ENCODE measurements around the gene SAMD5.
"Not testable (repeated sequence)": the region's sequence is repeated elsewhere in the genome, so short reads cannot be mapped to it uniquely, and the experiment has no call there.

The SAMD5 gene

DNA sequence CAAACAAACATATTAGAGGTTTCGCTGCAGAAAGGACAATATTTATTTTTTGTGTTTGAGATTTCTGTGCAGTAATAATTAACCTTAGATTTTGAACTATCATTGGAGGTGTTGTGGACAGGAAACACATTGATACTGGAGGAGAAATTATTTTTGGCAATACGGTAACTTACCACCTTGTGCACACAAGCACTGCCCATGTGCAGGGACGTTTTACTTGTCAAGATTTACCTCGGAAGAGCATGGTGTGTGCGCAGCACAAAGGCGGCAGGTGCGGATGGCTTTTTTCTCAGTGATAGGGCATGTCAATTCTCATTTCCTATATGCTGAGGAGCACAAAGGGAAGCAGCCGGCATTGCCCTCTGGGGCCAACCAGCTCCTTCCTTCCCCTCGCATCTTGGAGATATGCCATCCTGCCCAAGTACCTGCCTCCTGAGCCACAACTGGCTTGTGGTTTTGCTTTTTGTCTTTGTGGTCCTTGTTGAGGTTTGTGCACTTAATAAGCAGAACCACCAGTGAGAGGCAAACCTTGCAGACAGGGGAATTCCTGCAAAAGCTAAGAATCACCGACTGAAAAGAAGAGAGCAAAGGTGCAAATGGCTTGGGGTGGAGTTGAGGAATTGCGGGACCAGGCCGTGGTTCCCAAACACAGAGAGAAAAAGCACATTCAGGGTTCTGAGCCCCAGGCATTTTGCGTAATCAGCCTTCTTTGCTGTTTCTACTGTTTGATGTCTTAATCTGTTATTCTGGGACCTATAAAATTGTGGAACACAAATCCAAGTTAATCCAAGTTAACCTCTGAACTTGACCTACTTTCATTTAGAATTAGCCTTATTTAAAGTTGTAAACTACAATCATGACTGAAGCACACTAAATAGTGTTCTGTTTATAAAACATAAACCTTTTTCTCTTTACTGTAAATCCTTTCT is 21.9 kb downstream of the SAMD5 start:
- DNase-seq = no peak

DNA sequence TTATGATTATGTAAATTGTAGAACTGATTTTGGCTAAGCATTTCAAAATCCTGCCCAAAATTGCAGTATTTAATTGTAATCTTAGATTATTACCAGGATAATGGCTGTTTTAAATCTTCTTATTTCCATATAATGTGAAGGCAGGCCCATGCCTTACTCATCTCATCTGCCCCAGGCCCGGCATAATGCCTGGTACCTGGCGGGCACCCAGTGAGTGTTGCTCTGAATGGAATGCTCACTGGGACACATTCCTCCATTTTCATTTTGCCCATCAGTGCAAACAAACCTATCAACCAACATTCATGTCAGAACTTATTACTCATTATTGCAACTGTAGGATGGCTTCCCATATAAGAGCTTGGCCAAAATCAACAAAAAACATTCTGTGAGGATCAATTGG is 22.8 kb downstream of the SAMD5 start:
- DNase-seq = no peak

DNA sequence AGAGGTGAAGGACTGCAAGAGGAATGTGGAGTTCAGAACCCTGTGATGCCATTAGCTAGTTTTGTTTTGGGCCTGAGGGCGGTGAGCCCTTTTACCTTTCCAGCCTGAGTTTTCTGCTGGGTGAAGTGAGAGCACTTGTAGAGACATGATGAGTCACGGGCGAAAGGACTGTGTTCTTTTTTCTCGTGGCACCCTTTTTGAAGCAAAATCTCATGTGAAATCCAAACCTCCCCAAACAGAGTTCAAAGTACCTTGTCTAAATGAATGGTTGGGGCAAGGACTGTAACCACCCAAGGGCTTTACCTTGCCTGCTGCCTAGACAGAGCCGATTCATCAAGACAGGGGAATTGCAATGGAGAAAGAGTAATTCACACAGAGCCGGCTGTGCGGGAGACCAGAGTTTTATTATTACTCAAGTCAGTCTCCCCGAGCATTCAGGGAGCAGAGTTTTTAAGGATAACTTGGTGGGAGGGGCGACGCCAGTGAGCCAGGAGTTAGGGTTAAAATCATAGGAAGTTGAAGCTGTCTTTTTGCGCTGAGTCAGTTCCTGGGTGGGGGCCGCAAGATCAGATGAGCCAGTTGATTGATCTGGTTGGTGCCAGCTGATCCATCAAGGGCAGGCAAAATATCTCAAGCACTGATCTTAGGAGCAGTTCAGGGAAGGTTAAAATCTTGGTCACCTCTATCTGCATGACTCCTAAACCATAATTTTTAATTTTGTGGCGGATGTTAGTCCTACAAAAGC is 25.8 kb downstream of the SAMD5 start:
- no peak for DNase-seq

DNA sequence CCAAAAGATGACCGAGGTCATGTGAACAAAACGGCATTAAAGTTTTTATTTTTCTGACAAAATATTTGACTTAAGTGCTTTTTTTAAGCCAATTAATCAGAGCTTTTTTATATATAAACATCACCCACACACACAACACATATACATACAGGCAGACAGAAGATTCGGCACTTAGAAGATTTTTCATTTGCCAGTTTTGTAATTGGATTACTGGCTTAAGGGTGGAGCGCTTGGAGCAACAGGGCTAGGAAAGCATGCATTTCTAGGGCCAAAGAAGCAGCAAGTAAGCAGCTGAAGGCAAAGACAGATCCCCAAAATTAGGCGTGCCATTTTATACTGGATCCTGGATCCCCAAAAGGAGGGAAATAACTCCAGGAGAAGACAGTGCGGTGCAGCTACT is 30.3 kb downstream of the SAMD5 start:
- DNase-seq = no peak

DNA sequence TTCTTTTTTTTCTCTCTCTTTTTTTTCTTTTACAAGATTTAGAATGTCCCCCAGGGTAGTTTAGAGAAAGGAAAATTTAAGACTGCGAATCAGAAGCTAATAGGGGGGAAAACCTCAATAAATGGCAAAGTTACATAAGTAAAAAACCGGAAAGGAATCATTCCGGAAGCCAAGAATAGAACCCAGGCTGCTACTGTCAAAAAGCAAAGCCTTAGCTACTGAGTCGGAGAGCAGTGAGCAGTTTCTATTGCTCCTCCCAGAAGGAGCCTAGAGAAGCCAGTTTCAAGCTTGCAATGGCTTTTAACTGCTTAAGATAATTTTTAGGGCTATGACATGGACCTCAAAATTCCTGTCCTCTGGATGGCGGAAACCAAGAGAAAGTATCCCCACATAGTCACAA is 31.6 kb downstream of the SAMD5 start:
- DNase-seq = no peak

DNA sequence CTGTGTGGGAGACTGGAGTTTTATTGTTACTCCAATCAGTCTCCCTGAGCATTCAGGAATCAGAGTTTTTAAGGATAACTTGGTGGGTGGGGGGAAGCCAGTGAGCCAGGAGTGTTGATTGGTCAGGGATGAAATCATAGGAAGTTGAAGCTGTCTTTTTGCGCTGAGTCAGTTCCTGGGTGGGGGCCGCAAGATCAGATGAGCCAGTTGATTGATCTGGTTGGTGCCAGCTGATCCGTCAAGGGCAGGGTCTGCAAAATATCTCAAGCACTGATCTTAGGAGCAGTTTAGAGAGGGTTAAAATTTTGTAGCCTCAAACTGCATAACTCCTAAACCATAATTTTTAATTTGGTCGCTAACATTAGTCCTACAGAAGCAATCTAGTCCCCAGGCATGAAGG is 33.9 kb downstream of the SAMD5 start:
- not testable (repeated sequence) for DNase-seq

DNA sequence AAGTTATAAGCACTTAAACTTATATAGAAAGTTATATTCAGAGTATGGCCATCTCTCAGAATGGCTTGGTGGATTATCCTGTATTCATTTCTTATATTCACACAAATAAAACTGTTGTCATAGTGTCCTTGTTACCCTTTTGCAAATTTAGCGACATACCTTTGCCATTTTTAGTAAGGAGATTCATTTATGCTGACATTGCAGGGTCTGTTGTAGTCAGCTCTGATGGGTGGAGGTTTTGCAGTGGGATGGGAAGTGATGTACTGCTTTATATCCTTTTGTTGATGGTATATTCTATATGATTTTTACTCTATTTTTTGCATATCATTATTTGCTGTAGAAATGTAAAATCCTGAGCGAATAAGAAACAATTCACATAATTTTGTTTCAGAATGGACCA is 35.9 kb downstream of the SAMD5 start:
- no peak for DNase-seq

DNA sequence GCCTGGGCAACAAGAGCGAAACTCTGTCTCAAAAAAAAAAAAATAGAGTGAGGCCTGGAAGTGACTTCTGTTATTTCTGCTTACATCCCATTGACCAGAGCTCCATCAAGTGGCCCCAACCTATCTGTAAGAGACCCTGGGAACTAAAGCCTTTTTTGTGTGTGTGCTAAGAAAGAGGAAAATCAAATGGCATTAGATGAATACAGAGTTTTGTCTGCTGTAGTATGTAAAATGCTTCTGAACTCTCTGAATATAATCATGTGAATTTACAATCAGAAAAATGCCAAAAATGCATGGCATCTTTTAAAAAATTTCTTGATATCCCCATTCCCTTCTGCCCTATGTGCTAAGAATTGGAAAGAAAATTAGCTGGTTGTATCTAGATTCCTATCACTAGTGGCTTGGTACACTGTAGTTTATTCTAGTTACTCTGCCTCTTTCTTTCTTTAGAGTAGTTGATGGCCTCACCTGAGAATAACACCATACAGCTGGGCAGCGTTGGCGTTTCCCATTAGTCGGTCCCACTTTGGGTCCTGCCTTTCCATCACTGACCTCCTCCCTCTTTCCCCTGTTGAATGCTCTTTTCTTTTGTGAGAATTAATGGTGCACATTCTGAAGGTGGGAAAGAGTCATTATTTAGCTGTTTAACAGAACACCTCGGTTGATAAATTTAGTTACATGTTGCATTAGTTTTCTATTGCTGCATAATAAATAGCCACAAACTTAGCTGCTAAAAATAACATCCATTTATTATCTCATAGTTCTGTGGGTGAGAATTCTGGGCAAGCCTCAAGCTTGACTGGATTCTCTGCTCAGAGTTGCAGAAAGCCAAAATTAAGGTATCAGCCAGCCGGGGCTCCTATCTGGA is 38.2 kb downstream of the SAMD5 start:
- DNase-seq = no peak

DNA sequence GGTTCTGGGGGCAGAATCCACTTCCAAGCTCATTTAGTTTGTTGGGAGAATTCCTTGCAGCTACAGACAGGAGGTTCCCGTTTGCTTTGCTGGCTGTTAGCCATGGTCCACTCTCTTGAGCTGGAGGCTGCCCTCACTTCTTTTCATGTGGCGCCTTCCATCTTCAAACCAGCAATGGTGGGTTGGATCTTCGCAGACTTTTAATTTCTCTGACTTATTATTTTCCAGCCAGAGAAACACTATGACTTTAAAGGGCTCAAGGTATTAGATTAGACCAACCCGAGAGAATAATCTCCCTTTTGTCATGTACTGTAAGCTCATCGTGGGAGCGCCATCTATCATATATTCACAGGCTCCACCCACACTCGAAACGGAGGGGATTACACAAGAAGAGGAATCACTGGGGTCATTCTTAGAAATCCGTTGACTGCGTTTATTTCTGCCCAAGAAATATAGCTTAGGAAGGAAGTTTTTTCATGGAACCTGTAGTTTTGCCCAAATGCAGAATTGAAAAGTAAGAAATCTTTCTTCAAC is 38.9 kb downstream of the SAMD5 start:
- DNase-seq = no peak

DNA sequence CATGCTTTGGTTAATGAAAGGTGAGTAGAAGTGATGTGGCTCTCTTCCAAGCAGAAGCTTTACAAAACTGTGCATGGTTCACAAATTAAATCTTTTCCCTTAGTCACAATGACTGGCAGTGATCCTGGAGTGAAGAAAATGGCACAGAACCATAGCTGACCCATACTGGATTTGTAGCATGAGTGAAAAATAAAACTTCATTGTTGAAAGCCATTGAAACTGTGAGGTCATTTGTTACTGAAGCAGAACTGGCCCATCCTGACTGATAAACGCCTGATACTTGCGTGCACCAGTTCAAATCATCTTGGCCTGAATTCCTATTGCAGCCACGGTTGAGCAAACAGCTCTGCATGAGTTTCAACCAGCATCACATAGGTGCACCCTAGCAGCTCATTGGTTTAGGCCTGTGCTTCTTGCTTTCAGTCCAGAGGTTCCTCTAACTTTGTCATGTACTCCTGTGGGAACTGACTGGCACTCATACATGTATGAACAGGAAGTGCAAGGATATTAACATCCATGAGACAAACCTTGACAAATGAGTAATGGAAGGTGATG is 40.5 kb downstream of the SAMD5 start:
- no peak for DNase-seq

DNA sequence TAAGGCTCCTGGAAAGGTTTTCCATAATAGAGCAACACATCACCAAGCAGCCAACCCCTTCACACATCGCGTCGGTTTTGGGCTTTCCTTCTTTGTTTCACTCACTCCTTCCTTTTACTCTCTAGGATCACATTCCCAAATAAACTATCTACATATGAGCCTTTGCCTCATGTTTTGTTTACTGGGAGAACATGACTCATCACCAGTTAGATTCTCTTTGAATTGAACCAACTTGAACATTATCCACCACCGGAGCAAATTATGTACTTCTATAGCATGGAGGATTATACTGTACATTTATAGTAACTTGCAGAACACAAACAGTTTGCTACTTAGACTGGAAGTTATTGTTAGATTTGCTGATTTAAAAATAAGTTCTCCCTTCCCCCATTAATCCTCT is 41.0 kb downstream of the SAMD5 start:
- DNase-seq = no peak

DNA sequence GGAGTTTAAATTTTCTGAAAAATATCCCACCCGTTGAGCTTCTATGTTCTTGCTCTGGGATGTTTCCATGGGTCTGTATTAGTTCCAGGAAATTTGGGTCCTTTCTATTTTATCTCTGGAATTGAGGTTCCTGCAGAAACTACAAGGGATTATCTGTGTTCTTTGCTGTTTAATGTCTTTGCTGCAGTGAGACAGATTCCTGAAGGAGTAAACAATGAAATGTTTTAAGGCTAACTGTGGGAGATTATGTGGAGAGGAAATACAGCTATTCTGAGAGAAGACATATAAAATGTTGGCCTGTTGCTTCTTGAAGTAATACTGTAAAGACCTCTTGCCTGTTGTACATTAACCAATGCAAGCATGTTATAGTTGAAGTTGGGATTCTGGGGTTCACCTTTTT is 43.5 kb downstream of the SAMD5 start:
- DNase-seq = no peak

DNA sequence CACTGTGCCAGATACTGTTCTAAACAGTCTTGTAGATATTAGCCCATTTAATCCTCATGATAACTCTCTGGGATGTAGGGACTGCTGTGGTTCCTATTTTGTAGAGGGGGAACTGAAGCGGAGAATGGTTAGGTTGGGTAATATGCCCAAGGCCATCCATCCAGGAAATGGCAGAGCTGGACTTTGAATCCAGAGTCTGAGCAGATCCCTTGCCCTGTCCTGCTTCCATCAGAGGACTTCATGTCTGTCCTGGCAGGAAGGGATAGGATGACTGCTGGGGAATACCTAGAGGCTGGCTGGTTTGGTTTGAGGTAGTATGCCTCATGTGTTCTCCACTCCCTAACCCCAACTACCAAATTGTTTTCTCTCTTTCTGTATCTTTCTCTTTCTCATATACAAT is 44.6 kb downstream of the SAMD5 start:
- no peak for DNase-seq

DNA sequence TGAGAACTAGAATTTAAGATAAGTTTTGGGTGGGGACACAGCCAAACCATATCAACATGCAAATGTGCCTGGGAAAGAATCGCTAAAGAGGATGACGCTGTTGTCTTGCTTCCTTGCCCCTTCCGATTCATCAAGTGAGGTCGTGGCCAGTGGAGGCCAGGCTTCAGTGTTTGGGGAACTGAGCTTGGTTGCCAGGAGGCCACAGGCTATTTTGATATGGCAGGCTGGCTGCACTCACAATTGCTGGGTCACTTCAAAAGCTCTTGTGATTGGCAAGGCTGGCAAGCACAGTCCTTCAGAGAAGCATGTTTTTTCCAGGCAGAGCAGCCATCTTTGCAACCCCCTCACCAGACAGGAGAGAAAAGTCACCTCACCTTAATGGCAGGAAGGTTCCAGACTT is 45.8 kb downstream of the SAMD5 start:
- DNase-seq = no peak

DNA sequence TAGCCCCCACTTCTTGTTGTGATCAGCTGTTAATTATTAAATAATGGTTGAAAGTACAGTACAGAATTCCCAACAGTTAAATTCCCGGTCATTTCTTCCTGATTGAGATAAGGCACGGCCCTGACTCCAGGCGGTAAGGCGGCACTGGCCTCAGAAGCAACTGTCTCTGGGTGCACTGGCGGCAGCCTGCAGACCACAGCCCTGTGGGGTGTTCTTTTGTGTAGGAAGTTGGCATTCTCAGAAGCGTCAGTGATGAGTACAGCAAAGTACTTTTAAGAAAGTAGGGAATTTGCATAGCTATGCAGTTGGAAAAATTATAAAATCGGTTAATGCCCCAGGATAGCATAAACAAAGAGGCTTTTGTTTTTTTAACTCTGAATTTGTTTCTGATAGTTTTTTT is 50.5 kb downstream of the SAMD5 start:
- DNase-seq = no peak

DNA sequence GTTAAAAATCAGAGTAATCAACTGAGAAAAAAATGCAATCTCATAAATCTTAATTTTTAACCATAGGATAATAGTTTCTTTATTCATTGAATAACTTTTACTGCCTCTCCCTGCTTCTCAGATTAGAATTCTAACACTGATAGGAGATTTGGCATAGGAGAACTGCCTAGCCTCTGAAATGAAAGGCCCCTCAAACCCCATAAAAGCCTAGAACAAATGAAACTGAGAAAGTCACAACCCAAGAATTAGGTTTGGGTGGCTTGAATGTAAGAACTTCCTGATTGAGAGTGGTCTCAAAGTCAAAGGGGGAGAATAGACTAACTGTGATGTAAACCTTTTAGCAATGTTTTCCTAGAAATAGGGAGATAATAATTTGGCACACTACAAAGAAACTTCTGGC is 52.2 kb downstream of the SAMD5 start:
- no peak for DNase-seq

DNA sequence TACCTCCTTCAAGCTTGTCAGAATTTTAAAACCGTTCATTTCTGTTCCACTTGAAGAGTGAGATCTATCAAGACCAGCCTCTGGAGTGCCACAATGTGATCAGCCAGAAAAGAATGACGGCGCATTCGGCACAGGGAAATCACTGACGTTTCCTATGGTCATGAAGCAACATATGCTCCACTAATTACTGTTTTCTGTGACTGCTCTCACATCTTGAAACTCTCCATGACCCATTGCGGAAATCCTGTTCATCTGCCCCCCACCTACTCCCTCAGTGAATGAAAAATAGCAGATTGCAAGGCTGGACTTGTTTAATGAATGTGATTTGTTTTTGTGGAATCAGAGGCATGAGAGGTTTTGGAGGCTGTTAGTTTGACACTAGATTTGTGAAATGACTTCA is 53.2 kb downstream of the SAMD5 start:
- DNase-seq = no peak

DNA sequence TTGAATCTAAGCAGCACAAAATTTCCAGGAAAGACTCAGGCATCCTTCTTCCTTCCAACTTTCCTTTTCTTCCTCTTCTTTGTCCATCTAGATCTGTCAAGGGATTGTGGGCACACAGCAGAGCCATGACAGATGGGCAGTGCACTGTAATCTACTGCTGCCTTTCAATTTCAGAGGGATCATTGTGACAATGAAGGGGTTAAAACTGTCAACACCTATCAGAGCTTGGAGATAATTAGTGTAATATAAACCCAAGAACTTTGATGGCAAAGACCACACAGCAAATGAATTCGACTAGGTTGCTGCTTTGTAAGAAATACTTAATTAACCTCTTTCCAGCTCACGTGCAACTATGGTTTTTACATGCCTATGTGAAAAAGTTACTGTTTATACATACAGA is 55.0 kb downstream of the SAMD5 start:
- DNase-seq = no peak

DNA sequence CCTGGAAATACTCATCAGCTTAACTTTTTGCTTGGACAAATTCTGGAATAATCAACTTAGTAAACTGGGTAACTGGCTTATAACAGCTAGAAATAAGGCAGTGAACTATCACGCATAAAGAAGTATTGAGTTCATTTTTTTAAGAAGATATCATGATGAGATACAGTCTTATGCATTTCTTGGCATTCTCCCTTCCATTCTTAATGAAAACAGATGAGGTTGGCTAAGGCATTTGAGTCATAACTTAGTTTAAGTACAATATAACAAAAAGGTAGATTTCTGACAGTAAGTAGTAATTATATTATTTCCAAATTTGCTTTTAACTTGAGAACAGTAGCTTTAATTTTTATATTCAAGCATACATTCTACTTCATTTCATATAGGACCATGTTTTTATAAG is 56.1 kb downstream of the SAMD5 start:
- no peak for DNase-seq

DNA sequence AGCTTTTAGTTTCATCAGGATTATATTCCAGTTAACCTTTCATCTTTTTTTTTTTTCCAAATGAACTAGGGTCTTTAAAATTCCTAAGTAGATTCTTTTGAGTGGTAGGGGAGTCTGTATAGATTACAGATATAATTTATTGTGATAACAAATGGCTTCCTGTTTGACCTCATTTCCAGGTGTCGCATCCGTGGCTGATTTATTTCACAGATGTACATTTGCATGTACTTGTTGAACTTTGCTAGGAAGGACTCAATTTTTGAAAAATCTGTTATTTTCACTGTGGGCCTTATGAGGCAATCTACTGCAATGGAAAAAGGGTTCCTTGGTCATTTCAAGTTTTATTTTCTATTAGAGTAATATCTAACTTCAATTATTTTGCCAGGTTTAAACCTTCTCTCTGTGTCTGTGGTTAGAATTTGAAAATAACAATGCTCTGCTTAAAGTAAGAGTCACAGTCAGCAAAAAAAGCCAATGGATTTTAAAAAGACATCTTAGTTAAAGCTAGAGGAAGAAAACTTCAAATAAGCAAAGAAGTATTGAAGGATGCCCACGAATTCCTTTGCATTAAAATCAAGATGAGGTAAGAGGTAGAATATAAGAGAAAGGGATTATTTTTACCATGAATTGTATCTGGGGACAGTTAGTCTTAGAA is 57.9 kb downstream of the SAMD5 start:
- no peak for DNase-seq

DNA sequence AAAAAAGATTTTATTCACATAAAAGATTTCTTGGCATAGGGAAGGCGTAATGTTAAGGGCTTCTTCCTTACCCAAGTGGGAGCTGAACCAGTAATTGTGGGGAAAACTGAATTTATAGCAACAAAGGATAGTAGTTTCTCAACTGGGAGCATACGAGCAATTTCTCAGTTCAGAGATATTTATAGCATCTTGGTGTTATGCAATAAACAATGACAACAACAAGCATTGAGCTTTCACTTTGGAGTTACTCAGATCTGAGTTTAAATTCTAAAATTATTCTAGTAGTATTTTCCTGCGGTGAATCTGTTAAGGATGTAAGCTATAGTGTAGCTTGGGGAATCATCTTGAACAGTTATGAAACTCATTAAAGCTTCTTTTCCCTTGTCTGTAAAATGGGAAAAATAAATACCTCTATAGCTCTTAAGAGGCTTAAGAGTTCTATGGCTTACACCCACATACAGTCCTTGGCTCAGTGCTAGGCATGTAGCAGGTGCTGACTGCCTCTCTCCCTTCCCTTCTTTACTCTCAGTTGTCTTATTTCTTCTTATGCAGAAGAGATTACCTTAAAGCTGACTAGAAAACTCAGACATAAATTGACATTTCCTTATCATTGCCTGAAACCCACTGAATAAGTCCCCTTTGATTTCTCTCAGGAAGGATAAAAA is 58.8 kb downstream of the SAMD5 start:
- DNase-seq = no peak

DNA sequence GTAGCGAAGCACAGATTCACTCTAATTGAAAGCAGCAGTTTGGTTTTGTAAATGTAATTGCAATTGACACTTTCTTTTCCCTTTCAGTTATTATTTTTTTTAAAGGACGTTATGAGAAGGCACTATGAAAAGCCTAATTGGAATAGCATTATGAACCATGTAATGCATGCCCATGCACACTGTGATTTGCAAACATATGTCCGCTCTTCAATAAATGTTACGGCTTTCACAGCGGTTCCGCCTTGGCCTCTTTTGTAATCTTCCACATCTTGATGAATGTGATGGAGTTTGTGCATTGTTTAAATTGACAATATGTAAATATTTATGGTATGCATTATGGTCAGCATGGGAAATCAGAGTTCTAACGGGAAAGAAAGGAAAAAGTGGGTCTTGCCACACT is 61.3 kb downstream of the SAMD5 start:
- DNase-seq = no peak
